Smooth muscle cell (in vitro differentiated cells): ENCODE data around the gene ANKRD39. TPM values are rescaled to one million over a fixed set of nuclear protein-coding genes. Genes with fewer than 3 reads are reported as not detected.
"Not testable (repeated sequence)": the region's sequence is repeated elsewhere in the genome, so short reads cannot be mapped to it uniquely, and the experiment has no call there.

ENCODE experiments used
- DNase-seq: peaks from one replicate; lab custom pipeline; 2025; ENCODE audit not compliant: unreplicated experiment; lab: John Stamatoyannopoulos, UW
- H2AFZ ChIP-seq: fragments of 200-600 bp; sonication (generic); 2 replicates; pipeline ENCODE4 v1.6.0; 2016; ENCODE audit warnings: antibody characterized with exemption, low read depth, mild to moderate bottlenecking
- H3F3A ChIP-seq: fragments of 200-600 bp; sonication (generic); 2 replicates; pipeline ENCODE4 v1.6.0; 2017; ENCODE audit warnings: antibody characterized with exemption, low read depth
- H3K27ac ChIP-seq: fragments of 200-600 bp; sonication (generic); 2 replicates; pipeline ENCODE4 v1.5.1; 2016; ENCODE audit warnings: low read depth, mild to moderate bottlenecking
- H3K27me3 ChIP-seq: fragments of 200-600 bp; sonication (generic); 2 replicates; pipeline ENCODE4 v1.6.1; 2016; ENCODE audit warnings: low read depth, mild to moderate bottlenecking
- H3K36me3 ChIP-seq: fragments of 200-600 bp; sonication (generic); 2 replicates; pipeline ENCODE4 v1.5.1; 2016; ENCODE audit warnings: low read depth
- H3K4me1 ChIP-seq: fragments of 200-600 bp; sonication (generic); 2 replicates; pipeline ENCODE4 v1.5.1; 2016; ENCODE audit warnings: low read depth
- H3K4me2 ChIP-seq: fragments of 200-600 bp; sonication (generic); 2 replicates; pipeline ENCODE4 v1.6.0; 2016; ENCODE audit warnings: mild to moderate bottlenecking
- H3K4me3 ChIP-seq: fragments of 200-600 bp; sonication (generic); 2 replicates; pipeline ENCODE4 v1.5.1; 2016; ENCODE audit warnings: mild to moderate bottlenecking
- H3K79me2 ChIP-seq: fragments of 200-600 bp; sonication (generic); 2 replicates; pipeline ENCODE4 v1.6.0; 2016; ENCODE audit warnings: low read depth, mild to moderate bottlenecking
- H3K9ac ChIP-seq: fragments of 200-600 bp; sonication (generic); 2 replicates; pipeline ENCODE4 v1.6.0; 2016; ENCODE audit warnings: low read depth
- H3K9me3 ChIP-seq: fragments of 200-600 bp; sonication (generic); replicated peaks from 2 replicates; pipeline ENCODE4 v1.5.1; 2016; ENCODE audit warnings: low read depth
- H4K20me1 ChIP-seq: fragments of 200-600 bp; sonication (generic); 2 replicates; pipeline ENCODE4 v1.6.0; 2016; ENCODE audit warnings: low read depth
- CTCF ChIP-seq: fragments of 200-600 bp; sonication (generic); IDR thresholded peaks from 2 replicates; pipeline ENCODE4 v1.5.1; 2017; ENCODE audit warnings: borderline replicate concordance, mild to moderate bottlenecking, antibody characterized with exemption; ENCODE audit not compliant: insufficient read depth, poor library complexity, severe bottlenecking
- WGBS: methylation state at CpG from one replicate; pipeline ENCODE4 v1.1.7; 2016; ENCODE audit warnings: low lambda C conversion rate; 5-methylcytosine and 5-hydroxymethylcytosine counted together
- polyA plus RNA-seq: library from polyadenylated mRNA; unstranded; fragments of >200 nt; fragmentation: Nextera tagmentation; extraction: Ambion mirVana; gene quantifications from 2 replicates; pipeline ENCODE4 v1.2.1, GENCODE V29; 2016
- total RNA-seq: library from RNA; depleted of rRNA; stranded (reverse); fragments of >200 nt; gene quantifications from 2 replicates; pipeline ENCODE4 v1.2.3, GENCODE V29; 2014

ANKRD39 gene
- total and polyA plus RNA-seq, 2 experiments from 2014 or later = 7.9 to 16.5 TPM

GRCh38 chr2:96863575-96864342 is 5.9 kb upstream of the ANKRD39 start:
- peaks cover 7% of the 10 kb centered on the region for H3K4me1 ChIP-seq
- peaks cover 94% of the 10 kb centered on the region for H4K20me1 ChIP-seq
- peaks cover 44% of the 10 kb centered on the region for H3K79me2 ChIP-seq
- no peak overlapping the region for H3K9ac ChIP-seq
- no peaks in the 10 kb centered on the region for H3K9me3 ChIP-seq
- no peak overlapping the region for H3K27ac ChIP-seq
- peaks cover 29% of the 10 kb centered on the region for H3F3A ChIP-seq
- H3K4me2 ChIP-seq = no peak overlapping the region
- H3K27me3 ChIP-seq = no peaks in the 10 kb centered on the region
- no peak for TF ChIP-seq CTCF
- no peaks in the 10 kb centered on the region for H3K36me3 ChIP-seq
- 97% methylated on average over 16 of the region's 19 CpGs for WGBS
- H2AFZ ChIP-seq = no peak overlapping the region
- DNase-seq = no peak
- H3K4me3 ChIP-seq = no peak overlapping the region

- not testable (repeated sequence) for H3K9ac ChIP-seq, DNase-seq, H3K4me2 ChIP-seq, H3K9me3 ChIP-seq, H3K4me1 ChIP-seq, H3K27ac ChIP-seq, H3K27me3 ChIP-seq, H3K4me3 ChIP-seq, H2AFZ ChIP-seq, H3K36me3 ChIP-seq
- peaks cover 31% of the 10 kb centered on the region for H3F3A ChIP-seq
- 79% methylated on average over 4 of the region's 4 CpGs for WGBS
- H4K20me1 ChIP-seq = peaks cover 92% of the 10 kb centered on the region
- peaks cover 37% of the 10 kb centered on the region for H3K79me2 ChIP-seq
Observed at GRCh38 chr2:96863056-96863455, 5.2 kb upstream of the ANKRD39 start.

- Histone ChIP-seq H3K4me2 (no peak overlapping the region), H2AFZ (no peak overlapping the region), H3K27ac (no peak overlapping the region), H3K4me1 (peaks cover 16% of the 10 kb centered on the region), H3K79me2 (peaks cover 33% of the 10 kb centered on the region), H3F3A (peaks cover 29% of the 10 kb centered on the region), H3K4me3 (no peak overlapping the region), H3K27me3 (no peaks in the 10 kb centered on the region), H3K9me3 (no peaks in the 10 kb centered on the region), H3K9ac (no peak overlapping the region), H3K36me3 (no peaks in the 10 kb centered on the region), H4K20me1 (peaks cover 72% of the 10 kb centered on the region)
- TF ChIP-seq CTCF = no peak
- no peak for DNase-seq
- WGBS = 95% methylated on average over 17 of the region's 17 CpGs
Observed at GRCh38 chr2:96861074-96861473, 3.3 kb upstream of the ANKRD39 start.

GRCh38 chr2:96860065-96861029 is 2.5 kb upstream of the ANKRD39 start:
- peaks cover 65% of the 10 kb centered on the region for H4K20me1 ChIP-seq
- peaks cover 26% of the 10 kb centered on the region for H3F3A ChIP-seq
- no peak overlapping the region for H3K9ac ChIP-seq
- H3K4me1 ChIP-seq = peaks cover 16% of the 10 kb centered on the region
- H3K79me2 ChIP-seq = peaks cover 33% of the 10 kb centered on the region
- TF ChIP-seq CTCF = no peak
- no peak overlapping the region for H3K27ac ChIP-seq
- H3K27me3 ChIP-seq = no peaks in the 10 kb centered on the region
- DNase-seq = no peak
- no peak overlapping the region for H3K4me3 ChIP-seq
- H3K9me3 ChIP-seq = no peaks in the 10 kb centered on the region
- no peak overlapping the region for H2AFZ ChIP-seq
- H3K36me3 ChIP-seq = no peaks in the 10 kb centered on the region
- no peak overlapping the region for H3K4me2 ChIP-seq
- 94% methylated on average over 32 of the region's 38 CpGs for WGBS
